ENCODE measurements around the gene CTSE.
"Not testable (repeated sequence)": the region's sequence is repeated elsewhere in the genome, so short reads cannot be mapped to it uniquely, and the experiment has no call there.

Gene CTSE

GRCh38 chr1:206023695-206024094 lies at the start of gene CTSE:
Gene CTSE, minus strand, starts transcription at chr1:206023895. Its CDS starts 104 bp downstream, at chr1:206023791.
- no peak for DNase-seq

- no peak for DNase-seq
These were observed 47.1 kb upstream of the CTSE start for GRCh38 chr1:206070627-206071304.

GRCh38 chr1:206068314-206068713 lies 44.6 kb upstream of the CTSE start:
- DNase-seq = no peak

- no peak for DNase-seq
These were observed 44.0 kb upstream of the CTSE start for GRCh38 chr1:206067486-206068227.

- DNase-seq = no peak
These were observed 42.9 kb upstream of the CTSE start for GRCh38 chr1:206066479-206067171.

- no peak for DNase-seq
These were observed 42.0 kb upstream of the CTSE start for GRCh38 chr1:206065547-206066145.

- not testable (repeated sequence) for DNase-seq
These were observed 40.8 kb upstream of the CTSE start for GRCh38 chr1:206064501-206064900.

- not testable (repeated sequence) for DNase-seq
These were observed 40.3 kb upstream of the CTSE start for GRCh38 chr1:206064001-206064400.

- no peak for DNase-seq
These were observed 38.8 kb upstream of the CTSE start for GRCh38 chr1:206062464-206062863.

- no peak for DNase-seq
These were observed 37.1 kb upstream of the CTSE start for GRCh38 chr1:206060844-206061243.

GRCh38 chr1:206059355-206059915 lies 35.7 kb upstream of the CTSE start:
- DNase-seq = no peak

GRCh38 chr1:206058927-206059292 lies 35.2 kb upstream of the CTSE start:
- DNase-seq = no peak

- DNase-seq = not testable (repeated sequence)
These were observed 34.7 kb upstream of the CTSE start for GRCh38 chr1:206058289-206058926.

- not testable (repeated sequence) for DNase-seq
These were observed 32.1 kb upstream of the CTSE start for GRCh38 chr1:206055639-206056323.

- DNase-seq = not testable (repeated sequence)
These were observed 31.5 kb upstream of the CTSE start for GRCh38 chr1:206055069-206055625.

GRCh38 chr1:206053616-206054015 lies 29.9 kb upstream of the CTSE start:
- DNase-seq = not testable (repeated sequence)

GRCh38 chr1:206052919-206053610 lies 29.4 kb upstream of the CTSE start, which contains the start of gene RHEX:
Gene RHEX, plus strand, starts transcription at chr1:206053173. Its CDS starts 44,656 bp downstream, at chr1:206097829.
- DNase-seq = peak; percentile 28

- peak; percentile 26 for DNase-seq
These were observed 28.7 kb upstream of the CTSE start for GRCh38 chr1:206052231-206052865.

GRCh38 chr1:206050655-206051235 lies 27.1 kb upstream of the CTSE start:
- DNase-seq = peak; percentile 75

Measured in activated CD8-positive, alpha-beta memory T cell treated with anti-CD3 and anti-CD28 coated beads for 24 hours (primary cell).